Activated CD4-positive, alpha-beta memory T cell treated with anti-CD3 and anti-CD28 coated beads for 36 hours (primary cell): ENCODE measurements around the gene ALOXE3. TPM values are rescaled to one million over a fixed set of nuclear protein-coding genes. Genes with fewer than 3 reads are reported as not detected.

Experiments used
- CTCF ChIA-PET: fragments of 350-600 bp; sonication (Branson Sonifier 250); formaldehyde crosslinking; loops from one replicate; lab custom pipeline; 2021; ENCODE audit warnings: antibody characterized with exemption, inconsistent platforms; lab: Charles Lee
- POLR2A ChIA-PET: fragments of 350-600 bp; sonication (Branson Sonifier 250); formaldehyde crosslinking; loops from one replicate; lab custom pipeline; 2021; ENCODE audit warnings: antibody characterized with exemption; lab: Charles Lee
- DNase-seq: peaks from one replicate; pipeline ENCODE4 v3.0.0-alpha.2; 2020
- H3K27ac Mint-ChIP-seq: one replicate; pipeline ENCODE4 v1.8.0; 2021; ENCODE audit warnings: mixed read lengths
- H3K27me3 Mint-ChIP-seq: one replicate; pipeline ENCODE4 v1.8.0; 2021; ENCODE audit warnings: mixed read lengths
- H3K36me3 Mint-ChIP-seq: one replicate; pipeline ENCODE4 v1.8.0; 2021; ENCODE audit warnings: mixed read lengths
- H3K4me1 Mint-ChIP-seq: one replicate; pipeline ENCODE4 v1.8.0; 2021; ENCODE audit warnings: low read depth, mixed read lengths
- H3K4me3 Mint-ChIP-seq: one replicate; pipeline ENCODE4 v1.8.0; 2021; ENCODE audit warnings: mild to moderate bottlenecking, mixed read lengths
- H3K9me3 Mint-ChIP-seq: one replicate; pipeline ENCODE4 v1.8.0; 2021; ENCODE audit warnings: mixed read lengths
- intact Hi-C: fragments of 100-400 bp; cut with micrococcal nuclease; formaldehyde crosslinking; loops from one replicate; pipeline ENCODE4 v1.15.1; 2023
- total RNA-seq, 2 experiments: library from RNA; stranded (reverse); gene quantifications; one replicate each; pipeline ENCODE4 v1.2.3, GENCODE V29; 2021

Gene ALOXE3
- total RNA-seq, 2 experiments from 2014 or later, result 0.12 TPM

DNA sequence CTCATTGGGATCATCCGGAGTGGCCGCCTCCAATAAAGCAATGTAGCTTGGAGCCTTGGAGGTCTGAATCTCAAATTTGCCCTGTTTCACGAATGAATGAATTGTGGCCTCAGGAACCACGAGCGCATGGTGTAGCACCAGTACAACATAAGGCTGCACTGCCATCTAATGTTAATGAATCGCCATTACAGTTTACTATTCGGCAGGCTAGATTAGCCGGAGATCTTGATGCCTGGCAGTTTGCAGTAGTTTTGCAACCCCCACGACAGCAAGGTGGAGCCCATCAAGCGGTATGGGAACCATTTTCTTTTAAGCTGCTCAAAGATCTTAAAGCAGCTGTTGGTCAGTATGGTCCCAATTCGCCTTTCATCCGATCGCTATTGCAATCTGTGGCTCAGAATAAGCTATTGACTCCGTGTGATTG is 60.6 kb downstream of the ALOXE3 start:
- Mint-ChIP-seq H3K36me3 (no peaks in the 10 kb centered on the region), H3K4me1 (peaks cover 12% of the 10 kb centered on the region), H3K4me3 (no peak overlapping the region), H3K27ac (no peak overlapping the region), H3K27me3 (peaks cover 42% of the 10 kb centered on the region), H3K9me3 (no peaks in the 10 kb centered on the region)
- ChIA-PET POLR2A (no interaction called here), CTCF (interaction anchor here (0.6 to 10.1 kb wide), 34 partner anchors 8 to 314 kb away, joined by 3 to 298 read pairs (median 4); partner anchors contain the start of genes ALOXE3, GUCY2D and HES7)
- DNase-seq, result peak; percentile 46
- intact Hi-C loops, result loop anchor here (2.0 to 5.0 kb wide), 4 partner anchors 41 to 315 kb away; no protein-coding TSS in a partner anchor

DNA sequence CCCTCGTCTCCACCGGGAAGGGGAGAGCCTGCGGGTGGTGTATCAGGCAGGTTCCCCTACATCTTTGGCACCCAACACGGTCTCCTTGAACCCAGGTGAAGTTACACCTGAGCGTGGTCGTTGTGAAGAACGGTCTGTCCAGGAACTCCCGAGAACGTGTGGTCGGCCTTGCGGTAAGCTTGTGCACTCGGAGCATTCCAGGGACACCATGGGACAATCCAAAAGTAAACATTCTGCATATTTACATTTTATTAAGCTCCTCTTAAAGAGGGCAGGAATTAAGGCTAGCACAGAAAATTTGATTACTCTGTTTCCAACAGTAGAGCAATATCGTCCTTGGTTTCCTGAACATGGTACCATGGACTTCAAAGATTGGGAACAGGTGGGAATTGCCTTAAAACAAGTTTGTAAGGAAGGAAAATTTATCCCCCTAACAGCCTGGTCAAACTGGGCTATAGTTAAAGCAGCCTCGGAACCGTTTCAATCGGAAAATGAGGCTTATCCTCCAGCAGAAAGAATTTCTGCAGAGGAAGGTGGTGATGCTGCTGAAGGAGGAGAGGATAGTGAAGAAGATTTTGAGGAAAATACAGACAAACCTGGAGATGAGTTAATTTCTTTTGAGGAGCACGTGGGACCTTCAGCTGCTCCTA is 61.2 kb downstream of the ALOXE3 start:
- H3K27me3 Mint-ChIP-seq, result peaks cover 39% of the 10 kb centered on the region
- H3K4me3 Mint-ChIP-seq, result no peak overlapping the region
- intact Hi-C loops, result loop anchor here (2.0 to 5.0 kb wide), 4 partner anchors 40 to 315 kb away; no protein-coding TSS in a partner anchor
- no peak overlapping the region for H3K27ac Mint-ChIP-seq
- CTCF ChIA-PET, result interaction anchor here (0.7 to 10.1 kb wide), 34 partner anchors 9 to 353 kb away, joined by 3 to 298 read pairs (median 4); partner anchors contain the start of genes ALOXE3, GUCY2D and NAA38
- DNase-seq, result peak; percentile 6
- H3K9me3 Mint-ChIP-seq, result no peaks in the 10 kb centered on the region
- H3K4me1 Mint-ChIP-seq, result peaks cover 9% of the 10 kb centered on the region
- POLR2A ChIA-PET, result no interaction called here
- H3K36me3 Mint-ChIP-seq, result no peaks in the 10 kb centered on the region

DNA sequence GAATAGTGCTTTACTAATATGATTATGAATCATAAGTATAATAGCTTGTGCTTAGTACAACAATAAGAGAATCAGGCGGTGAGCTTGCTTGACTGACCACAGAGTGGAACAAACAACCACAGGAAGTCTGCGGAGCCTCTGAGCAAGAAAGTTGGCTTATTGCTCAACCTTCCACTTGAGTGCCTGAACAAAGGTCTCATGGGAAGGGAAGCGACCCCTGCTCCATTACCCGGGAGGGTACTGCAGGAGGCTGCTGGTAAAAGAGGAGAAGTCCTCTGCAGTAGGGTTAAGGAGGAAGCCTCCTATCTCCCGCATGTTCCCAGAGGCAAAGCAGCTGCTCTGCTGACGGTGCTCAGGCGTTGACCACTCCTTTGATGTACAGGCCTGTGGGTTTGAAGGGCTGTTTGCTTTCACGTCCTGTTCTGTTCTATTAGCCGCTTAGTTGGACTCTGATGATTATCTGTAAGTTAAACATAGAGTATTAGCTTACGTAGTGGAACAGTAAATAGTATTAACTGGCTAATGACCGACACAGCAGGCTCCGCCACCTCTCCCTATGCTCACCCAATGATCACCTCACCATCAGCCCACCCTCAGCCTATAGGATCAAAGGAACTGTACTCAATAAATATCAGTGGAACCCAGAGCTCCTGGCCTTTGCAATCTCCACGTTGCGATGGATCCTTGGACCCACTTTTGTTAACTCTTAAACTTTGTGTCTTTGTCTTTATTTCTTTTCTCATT is 61.9 kb downstream of the ALOXE3 start:
- Mint-ChIP-seq H3K27ac (no peak overlapping the region), H3K4me1 (peaks cover 9% of the 10 kb centered on the region), H3K27me3 (peaks cover 32% of the 10 kb centered on the region), H3K36me3 (no peaks in the 10 kb centered on the region), H3K9me3 (no peaks in the 10 kb centered on the region), H3K4me3 (no peak overlapping the region)
- CTCF ChIA-PET, result interaction anchor here (0.8 to 10.1 kb wide), 23 partner anchors 9 to 313 kb away, joined by 3 to 298 read pairs (median 7); partner anchors contain the start of genes ALOXE3 and NAA38
- DNase-seq, result peak; percentile 70
- POLR2A ChIA-PET, result no interaction called here
- intact Hi-C loops, result loop anchor here (2.0 to 5.0 kb wide), 4 partner anchors 40 to 314 kb away; no protein-coding TSS in a partner anchor

DNA sequence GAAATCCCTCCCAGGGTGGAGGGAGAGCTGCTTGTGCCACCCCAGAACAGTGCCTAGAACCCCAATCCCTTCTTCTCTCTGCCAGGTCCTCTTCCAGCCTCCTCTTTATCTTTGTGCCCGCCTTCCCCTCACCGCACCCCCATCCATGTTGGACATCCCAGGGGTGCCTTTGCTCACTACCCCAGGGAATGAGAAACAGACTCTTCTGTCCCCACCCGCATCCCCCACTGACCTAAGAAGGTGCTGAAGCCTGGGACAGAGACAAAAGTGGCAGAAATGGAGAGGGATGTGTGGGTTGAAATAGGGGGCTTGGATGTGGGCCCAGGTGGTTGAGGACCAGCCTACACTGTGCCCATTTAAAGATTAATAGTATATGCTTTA is 62.5 kb downstream of the ALOXE3 start:
- Mint-ChIP-seq H3K27ac (no peak overlapping the region), H3K4me1 (peaks cover 9% of the 10 kb centered on the region), H3K4me3 (no peak overlapping the region), H3K9me3 (no peaks in the 10 kb centered on the region), H3K27me3 (peaks cover 27% of the 10 kb centered on the region), H3K36me3 (no peaks in the 10 kb centered on the region)
- no peak for DNase-seq
- ChIA-PET CTCF (interaction anchor here (0.8 to 10.1 kb wide), 15 partner anchors 9 to 312 kb away, joined by 3 to 298 read pairs (median 22); partner anchors contain the start of gene ALOXE3), POLR2A (no interaction called here)
- intact Hi-C loops, result loop anchor here (2.0 to 5.0 kb wide), 4 partner anchors 39 to 314 kb away; no protein-coding TSS in a partner anchor

DNA sequence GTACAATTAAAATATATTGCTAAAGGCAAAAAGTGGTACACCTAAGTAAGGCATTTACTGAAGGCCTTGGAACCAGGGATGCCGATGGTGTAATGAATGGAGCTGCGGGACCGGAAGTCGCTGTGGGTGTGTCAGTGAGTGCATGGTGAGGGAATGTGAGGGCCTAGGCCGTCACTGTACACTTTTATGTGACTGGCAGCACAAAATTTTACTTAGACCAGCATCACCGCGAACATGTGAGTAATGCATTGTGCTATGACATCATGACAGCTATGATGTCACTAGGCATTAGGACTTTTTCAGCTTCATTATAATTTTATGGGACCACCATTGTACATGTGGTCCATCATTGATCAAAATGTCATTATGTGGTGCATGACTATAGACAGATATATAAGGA is 64.7 kb downstream of the ALOXE3 start:
- Mint-ChIP-seq H3K36me3 (no peaks in the 10 kb centered on the region), H3K9me3 (no peaks in the 10 kb centered on the region), H3K4me3 (no peak overlapping the region), H3K27ac (no peak overlapping the region), H3K27me3 (peaks cover 10% of the 10 kb centered on the region), H3K4me1 (peaks cover 9% of the 10 kb centered on the region)
- DNase-seq, result peak; percentile 2
- CTCF ChIA-PET, result interaction anchor here (1.0 to 10.1 kb wide), 2 partner anchors 12 to 20 kb away, joined by 3 to 298 read pairs; no protein-coding TSS in a partner anchor
- intact Hi-C loops, result no loop called here
- POLR2A ChIA-PET, result no interaction called here

DNA sequence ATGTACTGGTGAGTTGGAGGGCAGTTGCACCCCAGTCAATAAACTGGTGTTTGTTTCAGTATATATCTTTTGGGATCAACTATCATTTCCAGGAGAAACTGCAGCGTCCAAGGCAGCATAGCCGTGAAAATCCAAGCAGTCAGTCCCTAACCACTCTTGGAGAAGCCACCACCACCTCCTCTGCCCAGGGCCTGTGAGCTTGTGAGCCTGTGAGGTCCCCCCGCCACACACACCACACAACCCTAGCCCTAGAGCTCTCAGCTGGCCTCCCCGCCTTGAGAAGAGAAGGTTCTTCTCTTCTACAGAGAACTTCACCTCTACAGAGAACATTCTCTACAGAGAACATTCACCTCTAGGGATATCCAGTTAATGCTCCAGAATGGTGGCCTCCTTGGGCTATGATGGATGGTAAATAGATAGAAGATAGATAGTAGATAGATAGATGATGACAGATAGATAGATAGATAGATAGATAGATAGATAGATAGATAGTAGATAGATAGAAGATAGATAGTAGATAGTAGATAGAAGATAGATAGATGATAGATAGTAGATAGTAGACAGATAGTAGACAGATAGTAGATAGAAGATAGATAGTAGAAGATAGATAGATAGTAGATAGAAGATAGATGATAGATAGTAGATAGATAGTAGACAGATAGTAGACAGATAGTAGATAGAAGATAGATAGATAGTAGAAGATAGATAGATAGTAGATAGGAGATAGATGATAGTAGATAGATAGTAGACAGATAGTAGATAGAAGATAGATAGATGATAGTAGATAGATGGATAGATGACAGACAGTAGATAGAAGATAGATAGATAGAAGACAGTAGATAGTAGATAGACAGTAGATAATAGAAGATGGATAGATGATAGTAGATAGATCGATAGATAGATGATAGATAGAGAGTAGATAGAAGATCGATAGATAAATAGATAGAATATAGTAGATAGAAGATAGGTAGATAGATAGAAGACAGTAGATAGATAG is 65.8 kb downstream of the ALOXE3 start:
- POLR2A ChIA-PET, result no interaction called here
- intact Hi-C loops, result no loop called here
- peaks cover 8% of the 10 kb centered on the region for H3K4me1 Mint-ChIP-seq
- no peak overlapping the region for H3K27ac Mint-ChIP-seq
- CTCF ChIA-PET, result interaction anchor here (0.6 to 1.7 kb wide), 3 partner anchors 11 to 63 kb away, joined by 4 to 8 read pairs (median 4); no protein-coding TSS in a partner anchor
- H3K27me3 Mint-ChIP-seq, result peaks cover 10% of the 10 kb centered on the region
- DNase-seq, result no peak
- no peak overlapping the region for H3K4me3 Mint-ChIP-seq
- H3K9me3 Mint-ChIP-seq, result no peaks in the 10 kb centered on the region
- H3K36me3 Mint-ChIP-seq, result no peaks in the 10 kb centered on the region

DNA sequence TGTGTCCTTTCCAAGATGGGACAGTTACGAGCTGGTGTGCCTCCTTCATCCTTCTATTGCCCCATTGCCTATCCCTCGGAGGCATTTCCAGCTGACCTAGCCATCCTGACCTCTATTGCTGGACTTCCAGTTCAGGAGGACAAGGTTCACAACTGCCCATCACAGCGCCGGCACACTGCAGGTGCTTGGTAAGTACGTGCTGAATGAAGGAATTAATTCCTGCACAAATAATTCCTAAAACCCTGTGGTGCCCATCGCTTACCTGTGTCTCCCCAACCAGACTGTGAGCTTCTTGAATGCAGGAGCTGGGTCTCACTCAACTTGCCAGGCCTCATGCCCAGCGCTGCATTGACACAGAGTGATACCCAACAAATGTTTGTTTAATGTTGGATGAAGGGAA is 66.5 kb downstream of the ALOXE3 start:
- H3K4me1 Mint-ChIP-seq, result peaks cover 7% of the 10 kb centered on the region
- H3K27me3 Mint-ChIP-seq, result peaks cover 4% of the 10 kb centered on the region
- CTCF ChIA-PET, result interaction anchor here (1.5 to 1.7 kb wide), 2 partner anchors 22 to 62 kb away, joined by 4 to 8 read pairs; no protein-coding TSS in a partner anchor
- no peak for DNase-seq
- no peaks in the 10 kb centered on the region for H3K36me3 Mint-ChIP-seq
- H3K9me3 Mint-ChIP-seq, result no peaks in the 10 kb centered on the region
- POLR2A ChIA-PET, result no interaction called here
- no peak overlapping the region for H3K27ac Mint-ChIP-seq
- intact Hi-C loops, result no loop called here
- no peak overlapping the region for H3K4me3 Mint-ChIP-seq

DNA sequence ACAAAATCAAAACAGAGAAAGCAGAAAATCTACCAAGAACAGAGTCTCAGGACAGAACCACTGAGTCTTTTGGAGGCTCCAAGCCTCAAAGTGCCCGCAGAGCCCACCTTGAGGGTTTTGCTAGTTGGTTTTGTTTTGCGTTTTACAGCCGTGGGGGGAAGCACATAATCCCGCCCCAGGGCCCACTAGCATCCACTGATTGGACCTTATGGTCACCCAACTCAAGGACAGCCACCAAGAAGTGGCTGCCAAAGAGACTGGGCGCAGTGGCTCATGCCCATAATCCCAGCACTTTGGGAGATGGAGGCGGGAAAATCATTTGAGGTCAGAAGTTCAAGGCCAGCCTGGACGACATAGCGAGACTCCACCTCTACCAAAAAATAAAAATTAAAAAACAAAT is 69.6 kb downstream of the ALOXE3 start:
- Mint-ChIP-seq H3K4me1 (no peaks in the 10 kb centered on the region), H3K27me3 (no peaks in the 10 kb centered on the region)

DNA sequence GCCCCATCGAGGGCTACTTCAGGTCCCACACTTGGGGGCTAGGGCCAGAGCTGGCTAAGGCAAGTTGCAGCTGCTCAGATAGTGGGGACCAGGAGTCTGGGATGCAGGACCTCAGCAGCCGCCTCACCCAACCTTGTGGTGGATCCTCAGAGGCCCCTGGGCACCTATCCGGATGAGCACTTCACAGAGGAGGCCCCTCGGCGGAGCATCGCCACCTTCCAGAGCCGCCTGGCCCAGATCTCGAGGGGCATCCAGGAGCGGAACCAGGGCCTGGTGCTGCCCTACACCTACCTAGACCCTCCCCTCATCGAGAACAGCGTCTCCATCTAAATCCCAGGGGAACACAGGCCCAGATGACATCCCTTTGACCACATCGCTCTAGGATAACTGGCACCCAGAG is 70.1 kb downstream of the ALOXE3 start:
- intact Hi-C loops, result no loop called here
- no peak overlapping the region for H3K4me3 Mint-ChIP-seq
- H3K9me3 Mint-ChIP-seq, result no peaks in the 10 kb centered on the region
- H3K27ac Mint-ChIP-seq, result no peak overlapping the region
- no peak for DNase-seq
- H3K4me1 Mint-ChIP-seq, result no peaks in the 10 kb centered on the region
- no peaks in the 10 kb centered on the region for H3K36me3 Mint-ChIP-seq
- ChIA-PET POLR2A (no interaction called here), CTCF (no interaction called here)
- peaks cover 2% of the 10 kb centered on the region for H3K27me3 Mint-ChIP-seq

More for the DNA sequence above, 69.6 kb downstream of the ALOXE3 start:
- Mint-ChIP-seq H3K9me3 (no peaks in the 10 kb centered on the region), H3K27ac (no peak overlapping the region), H3K4me3 (no peak overlapping the region), H3K36me3 (no peaks in the 10 kb centered on the region)
- intact Hi-C loops, result no loop called here
- no peak for DNase-seq
- ChIA-PET POLR2A (no interaction called here), CTCF (no interaction called here)

DNA sequence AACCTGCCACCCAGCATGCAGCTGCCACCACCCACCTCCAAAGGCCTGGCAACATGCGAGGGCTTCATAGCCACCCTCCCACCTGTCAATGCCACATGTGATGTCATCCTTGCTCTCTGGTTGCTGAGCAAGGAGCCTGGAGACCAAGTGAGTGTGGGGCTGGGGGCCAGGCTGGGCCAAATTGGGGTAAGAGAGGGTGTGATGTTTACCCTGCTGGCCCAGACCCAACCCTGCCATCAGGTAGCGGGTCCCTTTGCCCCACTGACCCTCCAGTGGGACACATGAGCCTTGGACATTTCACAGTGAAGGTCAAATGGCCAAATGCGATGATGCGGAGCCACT is 70.6 kb downstream of the ALOXE3 start:
- H3K27me3 Mint-ChIP-seq, result peaks cover 2% of the 10 kb centered on the region
- intact Hi-C loops, result no loop called here
- no peak overlapping the region for H3K4me3 Mint-ChIP-seq
- H3K4me1 Mint-ChIP-seq, result no peaks in the 10 kb centered on the region
- no peaks in the 10 kb centered on the region for H3K9me3 Mint-ChIP-seq
- H3K36me3 Mint-ChIP-seq, result no peaks in the 10 kb centered on the region
- no peak overlapping the region for H3K27ac Mint-ChIP-seq
- ChIA-PET POLR2A (no interaction called here), CTCF (no interaction called here)
- no peak for DNase-seq
